ENCODE data around the gene SERPINB6. TPM values are rescaled to one million over a fixed set of nuclear protein-coding genes. Genes with fewer than 3 reads are reported as not detected.

Gene SERPINB6
- total RNA-seq, 1 experiment from 2014 or later: 131 TPM

GRCh38 chr6:2919401-2919800 is 52.0 kb downstream of the SERPINB6 start:
- CTCF ChIA-PET: no interaction called here
- no TSS peak for BruUV-seq (replicated peaks)
- TF ChIP-seq POLR2AphosphoS5 (IDR thresholded peaks at IDR 0.05; ENCODE audit: low read depth, low read length): no peak
- TF ChIP-seq REST (IDR thresholded peaks at IDR 0.05; ENCODE audit: insufficient read depth in 1 of 2, low read depth in 2 of 2, low read length in 1 of 2): no peak
- TF ChIP-seq TCF7L2 (IDR thresholded peaks at IDR 0.05; ENCODE audit: low read depth, low read length): no peak
- TF ChIP-seq CTCF (IDR thresholded peaks at IDR 0.05): no peak
- Histone ChIP-seq H3K27ac (ENCODE audit: low read length) (no peak overlapping the region), H3K4me3 (ENCODE audit: low read depth in 2 of 2, low read length in 2 of 2) (no peak overlapping the region), H3K4me1 (ENCODE audit: control insufficient read depth, insufficient read depth, low read length) (no peaks in the 10 kb centered on the region), H3K36me3 (ENCODE audit: control insufficient read depth, insufficient read depth, low read length) (no peaks in the 10 kb centered on the region), H3K9me3 (ENCODE audit: control insufficient read depth, insufficient read depth, low read depth, low read length) (no peaks in the 10 kb centered on the region), H3K27me3 (ENCODE audit: control insufficient read depth, insufficient read depth, low read length) (no peaks in the 10 kb centered on the region)
- POLR2A ChIA-PET: interaction anchor here (0.7 kb wide), 1 partner anchor 78 kb away, joined by 3 read pairs; the partner anchor contains the start of gene SERPINB1
- intact Hi-C loops (cut with micrococcal nuclease; ENCODE audit: unreplicated experiment) (no loop called here), in situ Hi-C loops (cut with HindIII; ENCODE audit: low pct_unique_long_range_greater_than_20kb, low sequenced_read_pairs) (no loop called here)
- DNase-seq (ENCODE audit: low read depth, low spot score) (no peak), ATAC-seq (no peak)

- no peaks in the 10 kb centered on the region for H3K4me1 ChIP-seq (ENCODE audit: control insufficient read depth, insufficient read depth, low read length)
- no peaks in the 10 kb centered on the region for H3K27me3 ChIP-seq (ENCODE audit: control insufficient read depth, insufficient read depth, low read length)
- no TSS peak for BruUV-seq (replicated peaks)
- CTCF ChIA-PET: no interaction called here
- H3K4me3 ChIP-seq (ENCODE audit: low read depth in 2 of 2, low read length in 2 of 2): no peak overlapping the region
- H3K36me3 ChIP-seq (ENCODE audit: control insufficient read depth, insufficient read depth, low read length): no peaks in the 10 kb centered on the region
- TF ChIP-seq REST (IDR thresholded peaks at IDR 0.05; ENCODE audit: insufficient read depth in 1 of 2, low read depth in 2 of 2, low read length in 1 of 2) (no peak), SIN3A (IDR thresholded peaks at IDR 0.05; ENCODE audit: borderline replicate concordance, insufficient read depth, low read depth, low read length) (no peak), CTCF (IDR thresholded peaks at IDR 0.05) (no peak), TCF7L2 (IDR thresholded peaks at IDR 0.05; ENCODE audit: low read depth, low read length) (no peak)
- POLR2A ChIA-PET: no interaction called here
- intact Hi-C loops (cut with micrococcal nuclease; ENCODE audit: unreplicated experiment): no loop called here
- H3K9me3 ChIP-seq (ENCODE audit: control insufficient read depth, insufficient read depth, low read depth, low read length): no peaks in the 10 kb centered on the region
- in situ Hi-C loops (cut with HindIII; ENCODE audit: low pct_unique_long_range_greater_than_20kb, low sequenced_read_pairs): no loop called here
- H3K27ac ChIP-seq (ENCODE audit: low read length): no peak overlapping the region
- DNase-seq (ENCODE audit: low read depth, low spot score) (no peak), ATAC-seq (no peak)
Measured at GRCh38 chr6:2918936-2919335, 52.4 kb downstream of the SERPINB6 start.
